ENCODE results near the gene KCNMB4. TPM values are rescaled to one million over a fixed set of nuclear protein-coding genes. Genes with fewer than 3 reads are reported as not detected.

The KCNMB4 gene
- total RNA-seq (1 to 10 TPM in 1 of 2 donors, under 1 TPM in 1; 0.84 to 1.3 TPM), polyA plus RNA-seq (under 1 TPM; 0.46 to 0.47 TPM)

GRCh38 chr12:70365648-70366518 is at the start of gene KCNMB4:
Gene KCNMB4 (plus strand): TSS chr12:70366290. CDS start chr12:70366735, 445 bp downstream.
- H3K4me3 ChIP-seq (ENCODE audit: low read depth in 1 of 3, low read length in 3 of 3), result peak within 1 kb of the TSS; percentile 30 to 84 (median 79)
- H3K9me3 ChIP-seq (ENCODE audit: control insufficient read depth in 4 of 4, low read length in 3 of 4), result no peaks in the 10 kb centered on the region
- DNase-seq (ENCODE audit: low spot score), result peak; percentile 68
- no peaks in the 10 kb centered on the region for H3K36me3 ChIP-seq (ENCODE audit: control insufficient read depth in 4 of 4, insufficient read depth in 3 of 4, low read depth in 1 of 4, low read length in 3 of 4)
- peaks cover 8 to 20% (median 17%) of the 10 kb centered on the region in 4 donors for H3K4me1 ChIP-seq (ENCODE audit: control insufficient read depth in 4 of 4, insufficient read depth in 4 of 4, low read length in 3 of 4)
- H3K27me3 ChIP-seq (ENCODE audit: control insufficient read depth in 4 of 4, insufficient read depth in 4 of 4, low read length in 3 of 4), result peaks cover 0 to 3% (median 1%) of the 10 kb centered on the region in 4 donors
- no peak for TF ChIP-seq JUND (IDR thresholded peaks at IDR 0.05)
- no peak for TF ChIP-seq REST (IDR thresholded peaks at IDR 0.05)
- no peak for TF ChIP-seq CTCF (IDR thresholded peaks at IDR 0.05; ENCODE audit: low read depth, low read length, missing input control)
- no peak for TF ChIP-seq EGR1 (IDR thresholded peaks at IDR 0.05; ENCODE audit: low read depth in 2 of 2)
- no peak for TF ChIP-seq RXRA (IDR thresholded peaks at IDR 0.05)
- no peak within 1 kb of the TSS for H3K27ac ChIP-seq (ENCODE audit: low read depth in 1 of 2, low read length in 2 of 2)
- no peak within 1 kb of the TSS for H3K9ac ChIP-seq (ENCODE audit: low read depth in 1 of 2, low read length in 2 of 2)
- WGBS, result under 1% methylated on average over 88 of the region's 88 CpGs

GRCh38 chr12:70317781-70318180 is 48.3 kb upstream of the KCNMB4 start:
- Histone ChIP-seq H3K4me3 (ENCODE audit: low read depth in 1 of 3, low read length in 3 of 3) (no peak overlapping the region), H3K4me1 (ENCODE audit: control insufficient read depth in 4 of 4, insufficient read depth in 4 of 4, low read length in 3 of 4) (peaks cover 0 to 2% (median 0%) of the 10 kb centered on the region in 4 donors), H3K9ac (ENCODE audit: low read depth in 1 of 2, low read length in 2 of 2) (no peak overlapping the region), H3K27me3 (ENCODE audit: control insufficient read depth in 4 of 4, insufficient read depth in 4 of 4, low read length in 3 of 4) (no peaks in the 10 kb centered on the region), H3K9me3 (ENCODE audit: control insufficient read depth in 4 of 4, low read length in 3 of 4) (no peaks in the 10 kb centered on the region), H3K27ac (ENCODE audit: low read depth in 1 of 2, low read length in 2 of 2) (no peak overlapping the region), H3K36me3 (ENCODE audit: control insufficient read depth in 4 of 4, insufficient read depth in 3 of 4, low read depth in 1 of 4, low read length in 3 of 4) (peaks cover 0 to 9% (median under 1%) of the 10 kb centered on the region in 4 donors)
- no peak for TF ChIP-seq FOXA2 (IDR thresholded peaks at IDR 0.05)
- TF ChIP-seq RAD21 (IDR thresholded peaks at IDR 0.05), result no peak
- no peak for TF ChIP-seq SP1 (IDR thresholded peaks at IDR 0.05)
- TF ChIP-seq HNF4A (conservative IDR thresholded peaks at IDR 0.05), result no peak
- no peak for TF ChIP-seq ATF3 (IDR thresholded peaks at IDR 0.05)
- DNase-seq (ENCODE audit: low spot score), result no peak
- 83% methylated on average over 3 of the region's 3 CpGs for WGBS

GRCh38 chr12:70319605-70320004 is 46.5 kb upstream of the KCNMB4 start:
- Histone ChIP-seq H3K27me3 (ENCODE audit: control insufficient read depth in 4 of 4, insufficient read depth in 4 of 4, low read length in 3 of 4) (no peaks in the 10 kb centered on the region), H3K4me1 (ENCODE audit: control insufficient read depth in 4 of 4, insufficient read depth in 4 of 4, low read length in 3 of 4) (peaks cover 0 to 2% (median 0%) of the 10 kb centered on the region in 4 donors), H3K27ac (ENCODE audit: low read depth in 1 of 2, low read length in 2 of 2) (no peak overlapping the region), H3K9ac (ENCODE audit: low read depth in 1 of 2, low read length in 2 of 2) (no peak overlapping the region), H3K9me3 (ENCODE audit: control insufficient read depth in 4 of 4, low read length in 3 of 4) (no peaks in the 10 kb centered on the region), H3K36me3 (ENCODE audit: control insufficient read depth in 4 of 4, insufficient read depth in 3 of 4, low read depth in 1 of 4, low read length in 3 of 4) (peaks cover 0 to 12% (median under 1%) of the 10 kb centered on the region in 4 donors), H3K4me3 (ENCODE audit: low read depth in 1 of 3, low read length in 3 of 3) (no peak overlapping the region)
- DNase-seq (ENCODE audit: low spot score), result no peak
- 88% methylated on average over 4 of the region's 4 CpGs for WGBS
- no peak for TF ChIP-seq HNF4G (IDR thresholded peaks at IDR 0.05)
- TF ChIP-seq JUND (IDR thresholded peaks at IDR 0.05), result no peak
- TF ChIP-seq YY1 (IDR thresholded peaks at IDR 0.05), result no peak
- no peak for TF ChIP-seq HNF4A (conservative IDR thresholded peaks at IDR 0.05)
- no peak for TF ChIP-seq REST (IDR thresholded peaks at IDR 0.05)
- TF ChIP-seq ZBTB33 (IDR thresholded peaks at IDR 0.05), result no peak
